Right kidney (tissue), 1 donor: ENCODE measurements around the gene GRIN2C.

ENCODE experiments used
- DNase-seq: peaks from one replicate; pipeline ENCODE4 v3.0.0-alpha.2; 2016

GRIN2C gene

GRCh38 chr17:74799097-74799496, 60.6 kb downstream of the GRIN2C start:
- no peak for DNase-seq

GRCh38 chr17:74798239-74798707, 61.4 kb downstream of the GRIN2C start:
- DNase-seq, result no peak

- DNase-seq, result no peak
Observed at GRCh38 chr17:74797824-74798223, 61.9 kb downstream of the GRIN2C start.

GRCh38 chr17:74796866-74797265, 62.8 kb downstream of the GRIN2C start:
- no peak for DNase-seq

GRCh38 chr17:74796211-74796610, 63.5 kb downstream of the GRIN2C start:
- DNase-seq, result no peak

- DNase-seq, result no peak
Observed at GRCh38 chr17:74795327-74796020, 64.2 kb downstream of the GRIN2C start.

GRCh38 chr17:74792586-74793105, 67.0 kb downstream of the GRIN2C start:
- DNase-seq, result no peak
